IgD-negative memory B cell (primary cell): Measurements from ENCODE around the gene RS1. TPM values are rescaled to one million over a fixed set of nuclear protein-coding genes. Genes with fewer than 3 reads are reported as not detected.

Experiments
- H3K27ac Mint-ChIP-seq, 3 donors: one replicate each; pipeline ENCODE4 v1.8.0; 2020 to 2022; ENCODE audit warnings: mild to moderate bottlenecking in 3 of 3, mixed read lengths in 3 of 3, moderate library complexity in 1 of 3
- H3K27me3 Mint-ChIP-seq: one replicate; pipeline ENCODE4 v1.8.0; 2021; ENCODE audit warnings: mixed read lengths
- H3K36me3 Mint-ChIP-seq: one replicate; pipeline ENCODE4 v1.8.0; 2020; ENCODE audit warnings: mild to moderate bottlenecking, mixed read lengths
- H3K4me1 Mint-ChIP-seq, 3 donors: one replicate each; pipeline ENCODE4 v1.8.0; 2020 to 2022; ENCODE audit warnings: mixed read lengths in 3 of 3, mild to moderate bottlenecking in 1 of 3
- H3K4me3 Mint-ChIP-seq, 4 donors: one replicate each; pipeline ENCODE4 v1.8.0; 2020 to 2022; ENCODE audit warnings: mild to moderate bottlenecking in 4 of 4, mixed read lengths in 4 of 4, moderate library complexity in 3 of 4
- H3K9me3 Mint-ChIP-seq, 3 donors: one replicate each; pipeline ENCODE4 v1.8.0; 2020 to 2021; ENCODE audit warnings: mixed read lengths in 3 of 3, mild to moderate bottlenecking in 1 of 3
- polyA plus RNA-seq: library from polyadenylated mRNA; unstranded; fragments of 300-500 nt; fragmentation: Illumina TruSeq; gene quantifications from one replicate; pipeline ENCODE4 v1.2.3, GENCODE V29; 2021

RS1 gene
- polyA plus RNA-seq, 1 donor from 2014 or later = not detected

GRCh38 chrX:18649498-18649951 is 22.4 kb downstream of the RS1 start:
- Mint-ChIP-seq H3K9me3 (peaks cover 0 to 2% (median 2%) of the 10 kb centered on the region in 3 donors), H3K27me3 (peaks cover 1% of the 10 kb centered on the region), H3K4me1 (no peaks in the 10 kb centered on the region), H3K36me3 (peaks cover 2% of the 10 kb centered on the region), H3K4me3 (no peak overlapping the region), H3K27ac (no peak overlapping the region)

- Mint-ChIP-seq H3K4me1 (no peaks in the 10 kb centered on the region), H3K27me3 (peaks cover 1% of the 10 kb centered on the region), H3K27ac (no peak overlapping the region), H3K36me3 (peaks cover 2% of the 10 kb centered on the region), H3K4me3 (no peak overlapping the region), H3K9me3 (peaks cover 0 to 2% (median 0%) of the 10 kb centered on the region in 3 donors)
Measured at GRCh38 chrX:18647621-18648020, 24.3 kb downstream of the RS1 start.

GRCh38 chrX:18643853-18644252 is 28.1 kb downstream of the RS1 start:
- Mint-ChIP-seq H3K36me3 (peaks cover 2% of the 10 kb centered on the region), H3K4me3 (no peak overlapping the region), H3K4me1 (no peaks in the 10 kb centered on the region), H3K9me3 (peaks cover 0 to 2% (median 0%) of the 10 kb centered on the region in 3 donors), H3K27me3 (peaks cover 1% of the 10 kb centered on the region), H3K27ac (no peak overlapping the region)

GRCh38 chrX:18643243-18643642 is 28.7 kb downstream of the RS1 start:
- Mint-ChIP-seq H3K27me3 (peaks cover 1% of the 10 kb centered on the region), H3K4me1 (no peaks in the 10 kb centered on the region), H3K9me3 (peaks cover 0 to 2% (median 0%) of the 10 kb centered on the region in 3 donors), H3K36me3 (peaks cover 2% of the 10 kb centered on the region), H3K4me3 (no peak overlapping the region), H3K27ac (no peak overlapping the region)

GRCh38 chrX:18640686-18641085 is 31.2 kb downstream of the RS1 start:
- Mint-ChIP-seq H3K4me3 (no peak overlapping the region), H3K27ac (no peak overlapping the region), H3K4me1 (no peaks in the 10 kb centered on the region), H3K36me3 (no peaks in the 10 kb centered on the region), H3K27me3 (no peaks in the 10 kb centered on the region), H3K9me3 (no peaks in the 10 kb centered on the region)

- Mint-ChIP-seq H3K4me3 (no peak overlapping the region), H3K4me1 (no peaks in the 10 kb centered on the region), H3K27ac (no peak overlapping the region), H3K9me3 (peaks cover 0 to 6% (median 0%) of the 10 kb centered on the region in 3 donors), H3K27me3 (no peaks in the 10 kb centered on the region), H3K36me3 (no peaks in the 10 kb centered on the region)
Measured at GRCh38 chrX:18639280-18639679, 32.6 kb downstream of the RS1 start.

GRCh38 chrX:18638398-18638797 is 33.5 kb downstream of the RS1 start:
- peaks cover 0 to 6% (median 1%) of the 10 kb centered on the region in 3 donors for H3K9me3 Mint-ChIP-seq
- no peaks in the 10 kb centered on the region for H3K36me3 Mint-ChIP-seq
- no peaks in the 10 kb centered on the region for H3K4me1 Mint-ChIP-seq
- no peaks in the 10 kb centered on the region for H3K27me3 Mint-ChIP-seq
- H3K4me3 Mint-ChIP-seq = no peak overlapping the region
- H3K27ac Mint-ChIP-seq = no peak overlapping the region

GRCh38 chrX:18630934-18631333 is 41.0 kb downstream of the RS1 start:
- H3K27me3 Mint-ChIP-seq = peaks cover 2% of the 10 kb centered on the region
- peaks cover 0 to 6% (median 1%) of the 10 kb centered on the region in 3 donors for H3K9me3 Mint-ChIP-seq
- no peaks in the 10 kb centered on the region for H3K4me1 Mint-ChIP-seq
- H3K4me3 Mint-ChIP-seq = no peak overlapping the region
- no peaks in the 10 kb centered on the region for H3K36me3 Mint-ChIP-seq
- H3K27ac Mint-ChIP-seq = no peak overlapping the region

- peaks cover 2% of the 10 kb centered on the region for H3K27me3 Mint-ChIP-seq
- H3K36me3 Mint-ChIP-seq = peaks cover 1% of the 10 kb centered on the region
- H3K9me3 Mint-ChIP-seq = no peaks in the 10 kb centered on the region
- no peak overlapping the region for H3K27ac Mint-ChIP-seq
- H3K4me3 Mint-ChIP-seq = no peak overlapping the region
- H3K4me1 Mint-ChIP-seq = no peaks in the 10 kb centered on the region
Measured at GRCh38 chrX:18624599-18624998, 47.3 kb downstream of the RS1 start.

- Mint-ChIP-seq H3K4me1 (no peaks in the 10 kb centered on the region), H3K27me3 (no peaks in the 10 kb centered on the region), H3K36me3 (peaks cover 1% of the 10 kb centered on the region), H3K4me3 (no peak overlapping the region), H3K9me3 (no peaks in the 10 kb centered on the region), H3K27ac (no peak overlapping the region)
Measured at GRCh38 chrX:18620349-18620748, 51.6 kb downstream of the RS1 start.

GRCh38 chrX:18619288-18619687 is 52.6 kb downstream of the RS1 start:
- Mint-ChIP-seq H3K9me3 (no peaks in the 10 kb centered on the region), H3K27me3 (no peaks in the 10 kb centered on the region), H3K4me3 (no peak overlapping the region), H3K27ac (no peak overlapping the region), H3K36me3 (peaks cover 1% of the 10 kb centered on the region), H3K4me1 (no peaks in the 10 kb centered on the region)

GRCh38 chrX:18617407-18617750 is 54.5 kb downstream of the RS1 start:
- no peak overlapping the region for H3K4me3 Mint-ChIP-seq
- H3K9me3 Mint-ChIP-seq = no peaks in the 10 kb centered on the region
- H3K27ac Mint-ChIP-seq = peak overlapping the region in 1 of 3 donors; percentile 6
- no peaks in the 10 kb centered on the region for H3K4me1 Mint-ChIP-seq
- H3K27me3 Mint-ChIP-seq = no peaks in the 10 kb centered on the region
- H3K36me3 Mint-ChIP-seq = no peaks in the 10 kb centered on the region

- Mint-ChIP-seq H3K27me3 (no peaks in the 10 kb centered on the region), H3K36me3 (no peaks in the 10 kb centered on the region), H3K9me3 (no peaks in the 10 kb centered on the region), H3K4me1 (no peaks in the 10 kb centered on the region), H3K27ac (no peak overlapping the region), H3K4me3 (no peak overlapping the region)
Measured at GRCh38 chrX:18616688-18617406, 55.1 kb downstream of the RS1 start.

- peaks cover 0 to 1% (median 0%) of the 10 kb centered on the region in 3 donors for H3K9me3 Mint-ChIP-seq
- H3K27ac Mint-ChIP-seq = no peak overlapping the region
- peaks cover 8% of the 10 kb centered on the region for H3K36me3 Mint-ChIP-seq
- H3K4me1 Mint-ChIP-seq = no peaks in the 10 kb centered on the region
- no peak overlapping the region for H3K4me3 Mint-ChIP-seq
- no peaks in the 10 kb centered on the region for H3K27me3 Mint-ChIP-seq
Measured at GRCh38 chrX:18613930-18614639, 57.8 kb downstream of the RS1 start.

GRCh38 chrX:18607966-18608365 is 63.9 kb downstream of the RS1 start:
- Mint-ChIP-seq H3K27me3 (no peaks in the 10 kb centered on the region), H3K4me1 (no peaks in the 10 kb centered on the region), H3K4me3 (no peak overlapping the region), H3K36me3 (peaks cover 14% of the 10 kb centered on the region), H3K27ac (no peak overlapping the region), H3K9me3 (peaks cover 0 to 1% (median 0%) of the 10 kb centered on the region in 3 donors)

- H3K36me3 Mint-ChIP-seq = peaks cover 4% of the 10 kb centered on the region
- H3K27me3 Mint-ChIP-seq = no peaks in the 10 kb centered on the region
- no peak overlapping the region for H3K4me3 Mint-ChIP-seq
- no peaks in the 10 kb centered on the region for H3K9me3 Mint-ChIP-seq
- no peaks in the 10 kb centered on the region for H3K4me1 Mint-ChIP-seq
- no peak overlapping the region for H3K27ac Mint-ChIP-seq
Measured at GRCh38 chrX:18598413-18598812, 73.5 kb downstream of the RS1 start.
